Fibroblast of pulmonary artery (primary cell): Measurements from ENCODE around the gene OPALIN.
A peak's percentile ranks its signal among the peaks of the same experiment; 100 is the strongest.

Source experiments
- DNase-seq: peaks from one replicate; pipeline ENCODE4 v3.0.0-alpha.2; 2010; ENCODE audit warnings: low read depth
- H3K4me3 ChIP-seq: replicated peaks from 2 replicates; pipeline ENCODE4 v1.5.1; 2011; ENCODE audit warnings: low read depth, mild to moderate bottlenecking, control low read depth, low read length, moderate library complexity
- TF ChIP-seq, protein P1 (sequence below): IDR thresholded peaks from 2 replicates; pipeline ENCODE4 v1.5.1; 2011; ENCODE audit warnings: mild to moderate bottlenecking, control low read depth, low read length, inconsistent platforms; ENCODE audit errors: missing control alignments

The OPALIN gene

DNA sequence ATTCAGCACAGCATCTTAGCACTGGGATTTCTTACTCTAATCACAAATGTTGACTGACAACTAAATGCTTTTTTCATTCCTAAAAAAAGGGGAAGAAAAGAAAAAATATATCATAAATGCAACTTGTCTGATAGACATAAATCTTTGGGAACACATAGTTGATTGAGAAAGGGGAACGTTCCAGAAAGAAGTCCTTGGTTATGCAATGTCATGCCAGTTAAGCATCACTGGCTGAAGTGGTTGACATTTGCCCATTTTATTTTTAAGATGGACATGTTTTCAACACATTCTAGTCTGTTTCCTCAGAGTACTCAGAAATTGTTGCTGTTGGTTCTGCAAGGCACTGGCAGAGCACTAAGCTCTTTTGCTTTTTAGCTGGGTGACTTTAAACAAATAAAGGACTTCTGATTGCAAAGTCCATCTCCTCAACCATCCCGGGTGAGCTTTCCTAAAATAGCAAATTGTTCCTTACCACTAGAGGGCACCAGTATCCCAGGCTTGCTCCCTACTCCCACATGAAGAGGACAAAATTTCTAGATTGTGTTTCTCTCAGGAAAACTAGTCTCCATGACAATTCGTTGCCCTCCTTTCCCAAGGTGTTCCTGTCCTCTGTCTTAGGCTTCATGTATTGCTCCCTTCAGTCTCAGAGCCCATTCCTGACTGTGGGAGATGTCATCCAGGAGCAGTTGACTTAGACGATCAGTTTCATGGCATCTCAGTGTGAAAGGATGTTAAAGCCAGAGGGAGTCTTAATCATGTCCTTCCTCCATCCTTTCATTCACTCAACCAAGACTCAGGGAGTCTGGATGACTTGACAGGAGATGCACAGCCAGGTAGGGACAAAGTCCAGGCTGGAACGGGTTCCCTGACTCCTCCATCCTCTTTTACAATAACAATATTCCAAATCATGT lies 23.9 kb downstream of the OPALIN start:
- TF ChIP-seq, protein P1, sequence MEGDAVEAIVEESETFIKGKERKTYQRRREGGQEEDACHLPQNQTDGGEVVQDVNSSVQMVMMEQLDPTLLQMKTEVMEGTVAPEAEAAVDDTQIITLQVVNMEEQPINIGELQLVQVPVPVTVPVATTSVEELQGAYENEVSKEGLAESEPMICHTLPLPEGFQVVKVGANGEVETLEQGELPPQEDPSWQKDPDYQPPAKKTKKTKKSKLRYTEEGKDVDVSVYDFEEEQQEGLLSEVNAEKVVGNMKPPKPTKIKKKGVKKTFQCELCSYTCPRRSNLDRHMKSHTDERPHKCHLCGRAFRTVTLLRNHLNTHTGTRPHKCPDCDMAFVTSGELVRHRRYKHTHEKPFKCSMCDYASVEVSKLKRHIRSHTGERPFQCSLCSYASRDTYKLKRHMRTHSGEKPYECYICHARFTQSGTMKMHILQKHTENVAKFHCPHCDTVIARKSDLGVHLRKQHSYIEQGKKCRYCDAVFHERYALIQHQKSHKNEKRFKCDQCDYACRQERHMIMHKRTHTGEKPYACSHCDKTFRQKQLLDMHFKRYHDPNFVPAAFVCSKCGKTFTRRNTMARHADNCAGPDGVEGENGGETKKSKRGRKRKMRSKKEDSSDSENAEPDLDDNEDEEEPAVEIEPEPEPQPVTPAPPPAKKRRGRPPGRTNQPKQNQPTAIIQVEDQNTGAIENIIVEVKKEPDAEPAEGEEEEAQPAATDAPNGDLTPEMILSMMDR: peak; percentile 88
- H3K4me3 ChIP-seq: no peak overlapping the region
- peak; percentile 57 for DNase-seq

DNA sequence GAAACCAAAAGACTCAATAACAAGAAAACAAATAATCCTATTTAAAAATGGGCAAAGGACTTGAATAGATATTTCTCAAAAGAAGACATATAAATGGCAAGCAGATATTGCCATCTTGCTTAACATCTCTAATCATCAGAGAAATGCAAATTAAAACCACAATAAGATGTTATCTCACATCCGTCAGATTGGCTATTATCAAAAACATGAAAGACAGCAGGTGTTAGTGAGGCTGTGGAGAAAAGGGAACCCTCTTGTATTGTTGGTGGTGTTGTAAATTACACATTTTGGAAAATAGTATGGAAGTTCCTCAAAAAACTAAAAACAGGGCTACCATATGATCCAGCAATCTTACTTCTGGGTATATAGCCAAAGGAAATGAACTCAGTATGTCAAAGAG lies 25.7 kb downstream of the OPALIN start:
- TF ChIP-seq, protein P1: no peak
- DNase-seq: no peak
- H3K4me3 ChIP-seq: no peak overlapping the region

DNA sequence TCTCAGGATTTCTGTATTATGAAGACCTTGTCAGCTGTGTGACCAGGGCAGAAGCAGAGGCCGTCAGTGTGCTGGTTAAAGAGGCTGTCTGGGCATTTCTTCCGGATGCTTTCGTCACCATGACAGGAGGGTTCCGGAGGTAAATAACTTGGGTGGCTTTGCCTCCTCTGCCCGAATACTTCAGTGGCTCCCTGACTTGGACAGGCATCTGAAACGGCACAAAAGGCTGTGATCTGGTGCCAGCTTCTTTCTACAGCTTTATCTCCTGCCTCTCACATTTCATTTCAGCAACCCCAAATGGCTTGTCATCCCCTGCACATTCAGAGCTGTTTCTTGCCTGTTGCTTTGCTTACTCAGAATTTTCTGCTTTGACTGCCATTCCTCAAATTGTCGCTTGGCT lies 31.3 kb downstream of the OPALIN start:
- no peak overlapping the region for H3K4me3 ChIP-seq
- DNase-seq: no peak
- TF ChIP-seq, protein P1: no peak

DNA sequence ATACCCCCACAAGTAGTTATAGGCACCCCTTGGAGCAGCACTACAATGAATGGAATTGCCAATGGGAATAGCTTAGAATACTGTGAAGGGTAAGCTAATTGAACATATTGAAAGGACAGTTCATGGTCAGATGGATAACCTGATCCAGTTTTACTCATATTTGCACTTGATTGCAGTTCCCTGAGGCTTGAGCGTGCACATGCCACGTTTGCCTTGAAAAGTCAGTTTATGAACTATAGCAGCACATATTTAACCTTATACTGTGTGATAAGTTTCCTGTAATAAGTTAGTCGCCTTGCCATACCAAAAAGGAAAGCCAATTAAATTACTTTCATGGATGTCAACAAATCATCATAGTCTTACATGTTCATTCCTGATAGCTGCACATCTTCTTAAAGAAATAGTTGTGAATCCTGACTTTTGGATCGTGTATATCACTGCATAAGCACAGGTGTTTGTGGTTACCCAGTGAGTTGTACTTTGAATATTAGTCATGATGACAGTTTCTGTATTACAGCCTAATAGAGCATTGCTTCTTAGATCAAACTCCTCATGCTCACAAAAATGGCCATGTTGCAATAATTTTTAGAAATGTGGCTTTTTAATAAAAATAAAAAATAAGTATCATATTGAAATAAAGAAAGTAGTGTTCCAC lies 33.0 kb downstream of the OPALIN start:
- DNase-seq: no peak
- TF ChIP-seq, protein P1: no peak
- H3K4me3 ChIP-seq: no peak overlapping the region

DNA sequence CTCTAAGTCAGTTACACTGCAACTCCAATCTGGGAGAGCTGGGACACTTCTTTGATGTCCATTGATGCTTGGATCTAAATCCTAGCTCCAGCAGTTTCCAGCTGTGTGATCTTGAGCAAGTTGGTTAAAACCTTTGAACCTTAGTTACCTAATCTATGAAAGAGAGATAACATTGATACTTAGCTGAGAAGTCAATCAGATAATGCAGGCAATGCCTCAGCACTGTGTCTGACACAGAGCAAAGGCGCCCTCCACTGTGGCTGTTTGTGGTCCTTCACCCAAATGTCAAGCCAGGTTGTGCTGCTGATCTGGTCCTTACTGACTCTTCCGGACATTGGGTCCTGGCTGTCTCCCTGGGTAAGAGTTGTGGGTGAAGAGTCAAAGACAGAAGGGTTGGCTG lies 34.4 kb downstream of the OPALIN start:
- no peak overlapping the region for H3K4me3 ChIP-seq
- TF ChIP-seq, protein P1: no peak

DNA sequence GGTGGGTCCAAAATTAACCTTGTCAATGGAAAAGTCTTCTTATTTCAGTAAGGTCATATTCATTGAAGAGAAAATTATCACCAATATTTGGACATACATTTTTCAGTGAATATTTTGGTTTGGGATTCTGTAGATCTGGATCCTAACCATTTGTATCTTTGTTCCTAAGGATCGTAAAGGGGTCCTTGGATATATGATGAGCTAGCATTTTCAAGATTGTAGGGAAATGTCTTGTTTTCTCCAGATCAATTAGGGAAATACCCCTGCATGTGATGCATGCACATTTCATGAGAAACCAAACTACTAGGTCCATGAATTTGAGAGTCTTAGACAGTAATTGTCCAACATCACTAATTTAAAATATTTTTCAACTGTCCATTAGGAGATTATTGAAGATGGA lies 36.5 kb downstream of the OPALIN start:
- H3K4me3 ChIP-seq: no peak overlapping the region
- no peak for DNase-seq
- TF ChIP-seq, protein P1: no peak

More for the DNA sequence above, 34.4 kb downstream of the OPALIN start:
- no peak for DNase-seq

DNA sequence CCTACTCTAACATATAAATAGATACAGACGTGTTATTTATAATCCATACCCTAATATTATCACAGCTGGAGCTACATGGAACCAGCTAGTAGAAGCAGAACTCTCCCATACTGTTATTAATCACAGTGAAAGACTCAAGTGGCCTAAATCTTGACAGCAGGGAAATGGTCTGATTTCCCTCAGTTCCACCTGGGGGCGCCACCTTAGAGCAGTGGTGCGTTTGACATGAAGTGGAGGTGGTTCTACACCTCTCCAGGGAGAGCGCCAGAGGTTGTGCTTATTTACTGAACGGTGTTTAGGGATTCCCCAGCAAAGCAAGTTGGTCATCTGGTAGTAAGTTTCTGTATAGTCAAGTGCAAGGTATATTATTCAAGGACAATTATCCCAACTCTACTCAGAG lies 37.0 kb downstream of the OPALIN start:
- no peak overlapping the region for H3K4me3 ChIP-seq
- no peak for DNase-seq
- TF ChIP-seq, protein P1: no peak
